H1 (cell line): ENCODE results near the gene PLCB4. TPM values are rescaled to one million over a fixed set of nuclear protein-coding genes. Genes with fewer than 3 reads are reported as not detected.

Experiments
- CTCF ChIA-PET: fragments of 300-600 bp; sonication (Branson Sonifier 250); formaldehyde crosslinking; loops from one replicate; lab custom pipeline; 2021; ENCODE audit not compliant: partially characterized antibody; lab: Charles Lee
- POLR2A ChIA-PET: fragments of 300-600 bp; sonication (Branson Sonifier 250); formaldehyde crosslinking; loops from one replicate; lab custom pipeline; 2021; ENCODE audit warnings: inconsistent platforms; ENCODE audit not compliant: partially characterized antibody; lab: Charles Lee
- DNase-seq, 2 experiments: peaks; one replicate each; pipeline versions ENCODE4 v3.0.0 to v3.0.0-alpha.2; 2010 to 2022; ENCODE audit warnings: low spot score in 2 of 2, low read depth in 1 of 2, mixed read lengths in 1 of 2
- FAIRE-seq: peaks from 2 replicates; lab custom pipeline; 2011; peaks lifted over from hg19 to GRCh38; lab: Jason Lieb, UNC
- H2AFZ ChIP-seq: 2 replicates; pipeline ENCODE4 v1.8.1; 2012; ENCODE audit warnings: low read length, inconsistent platforms
- H2AK5ac ChIP-seq: 2 replicates; pipeline ENCODE4 v1.6.1; 2013; ENCODE audit warnings: low read depth, low read length
- H2BK120ac ChIP-seq: replicated peaks from 2 replicates; pipeline ENCODE3; 2013; ENCODE audit warnings: low read depth, low read length, inconsistent platforms
- H2BK12ac ChIP-seq: 2 replicates; pipeline ENCODE4 v1.6.1; 2013; ENCODE audit warnings: low read depth, low read length
- H2BK15ac ChIP-seq: 2 replicates; pipeline ENCODE4 v1.6.1; 2013; ENCODE audit warnings: low read length
- H2BK20ac ChIP-seq: 2 replicates; pipeline ENCODE4 v1.6.1; 2013; ENCODE audit warnings: low read length
- H2BK5ac ChIP-seq: 2 replicates; pipeline ENCODE4 v1.6.1; 2013; ENCODE audit warnings: low read depth, low read length
- H3K14ac ChIP-seq: 2 replicates; pipeline ENCODE4 v1.6.1; 2013; ENCODE audit warnings: inconsistent platforms; ENCODE audit not compliant: insufficient read length
- H3K18ac ChIP-seq: 2 replicates; pipeline ENCODE4 v1.6.1; 2013; ENCODE audit warnings: low read length; ENCODE audit errors: extremely low read depth
- H3K23ac ChIP-seq: 2 replicates; pipeline ENCODE4 v1.6.1; 2013; ENCODE audit warnings: inconsistent platforms; ENCODE audit not compliant: insufficient read length
- H3K23me2 ChIP-seq: 2 replicates; pipeline ENCODE4 v1.6.1; 2013; ENCODE audit warnings: low read depth, low read length
- H3K27ac ChIP-seq: 2 replicates; pipeline ENCODE4 v1.6.1; 2011; ENCODE audit warnings: low read depth, low read length, inconsistent platforms
- H3K27me3 ChIP-seq, 4 experiments: replicated peaks in 1 of 4; 1 replicate in 1 of 4; 2 replicates in 3 of 4; pipeline versions ENCODE4 v1.6.1 to v1.8.1; 2011 to 2013; ENCODE audit warnings: low read length in 3 of 4, mild to moderate bottlenecking in 3 of 4, inconsistent platforms in 2 of 4, mixed read lengths in 2 of 4, moderate library complexity in 1 of 4; ENCODE audit not compliant: control insufficient read depth in 3 of 4, insufficient read depth in 3 of 4; ENCODE audit errors: extremely low read depth in 1 of 4
- H3K36me3 ChIP-seq, 4 experiments: 2 replicates each; pipeline versions ENCODE4 v1.6.1 to v1.8.1; 2011 to 2013; ENCODE audit warnings: mild to moderate bottlenecking in 4 of 4, low read length in 3 of 4, moderate library complexity in 2 of 4, control low read depth in 1 of 4, inconsistent platforms in 1 of 4; ENCODE audit not compliant: insufficient read depth in 4 of 4, control insufficient read depth in 2 of 4
- H3K4ac ChIP-seq: replicated peaks from 2 replicates; pipeline ENCODE3; 2013; ENCODE audit warnings: low read length, low read depth, mixed read lengths, inconsistent platforms; ENCODE audit not compliant: insufficient read length
- H3K4me1 ChIP-seq, 4 experiments: replicated peaks in 1 of 4; 1 replicate in 1 of 4; 2 replicates in 3 of 4; pipeline versions ENCODE4 v1.6.1 to v1.8.1; 2011 to 2013; ENCODE audit warnings: low read length in 3 of 4, inconsistent platforms in 2 of 4, mixed read lengths in 1 of 4; ENCODE audit not compliant: insufficient read depth in 4 of 4, control insufficient read depth in 3 of 4
- H3K4me2 ChIP-seq, 2 experiments: 2 replicates each; pipeline versions ENCODE4 v1.6.1 to v1.8.1; 2011 to 2013; ENCODE audit warnings: low read depth in 2 of 2, low read length in 2 of 2, control low read depth in 1 of 2, inconsistent platforms in 1 of 2, mild to moderate bottlenecking in 1 of 2; ENCODE audit not compliant: insufficient read depth in 1 of 2
- H3K4me3 ChIP-seq, 4 experiments: fragments of 200-600, 300-600 bp in 1 of 4; sonication (generic), shearing (Covaris generic), sonication (Bioruptor Twin) in 1 of 4; 2 replicates each; pipeline versions ENCODE4 v1.5.1 to v1.8.1; 2011 to 2016; ENCODE audit warnings: low read length in 4 of 4, low read depth in 3 of 4, control low read depth in 2 of 4, inconsistent platforms in 2 of 4, mild to moderate bottlenecking in 2 of 4, mixed read lengths in 1 of 4, moderate library complexity in 1 of 4; ENCODE audit not compliant: insufficient read depth in 2 of 4; ENCODE audit errors: extremely low read depth in 1 of 4
- H3K56ac ChIP-seq: replicated peaks from 2 replicates; pipeline ENCODE3; 2013; ENCODE audit warnings: low read depth, mild to moderate bottlenecking, mixed read lengths, low read length, inconsistent platforms; ENCODE audit not compliant: insufficient read length
- H3K79me1 ChIP-seq: 2 replicates; pipeline ENCODE4 v1.6.1; 2013; ENCODE audit warnings: low read depth, low read length, control low read depth
- H3K79me2 ChIP-seq, 2 experiments: 2 replicates each; pipeline versions ENCODE4 v1.6.1 to v1.8.1; 2012 to 2013; ENCODE audit warnings: low read length in 2 of 2, mild to moderate bottlenecking in 2 of 2, inconsistent platforms in 1 of 2; ENCODE audit not compliant: insufficient read depth in 2 of 2, control insufficient read depth in 1 of 2
- H3K9ac ChIP-seq, 4 experiments: replicated peaks in 1 of 4; 1 replicate in 1 of 4; 2 replicates in 3 of 4; pipeline versions ENCODE4 v1.6.1 to v1.8.1; 2011 to 2013; ENCODE audit warnings: low read depth in 3 of 4, low read length in 3 of 4, control low read depth in 2 of 4, mild to moderate bottlenecking in 2 of 4, moderate library complexity in 2 of 4, inconsistent platforms in 1 of 4; ENCODE audit errors: extremely low read depth in 1 of 4
- H3K9me3 ChIP-seq, 2 experiments: 2 replicates each; pipeline versions ENCODE4 v1.6.1 to v1.8.1; 2012 to 2013; ENCODE audit warnings: mild to moderate bottlenecking in 2 of 2, moderate library complexity in 2 of 2, control low read depth in 1 of 2, inconsistent platforms in 1 of 2, low read depth in 1 of 2, low read length in 1 of 2, mixed read lengths in 1 of 2; ENCODE audit not compliant: insufficient read depth in 2 of 2
- H4K20me1 ChIP-seq, 2 experiments: replicated peaks in 1 of 2; 2 replicates each; pipeline versions ENCODE3 to v1.8.1; 2011 to 2013; ENCODE audit warnings: inconsistent platforms in 2 of 2, low read length in 2 of 2, mild to moderate bottlenecking in 1 of 2; ENCODE audit not compliant: insufficient read depth in 2 of 2, control insufficient read depth in 1 of 2
- H4K5ac ChIP-seq: 2 replicates; pipeline ENCODE4 v1.6.1; 2013; ENCODE audit warnings: low read length, low read depth, mixed read lengths, inconsistent platforms; ENCODE audit not compliant: insufficient read length
- H4K8ac ChIP-seq: 2 replicates; pipeline ENCODE4 v1.8.0; 2013; ENCODE audit warnings: mild to moderate bottlenecking, moderate library complexity, low read length, inconsistent platforms; ENCODE audit not compliant: insufficient read depth; ENCODE audit errors: extremely low read depth
- H4K91ac ChIP-seq: replicated peaks from 2 replicates; pipeline ENCODE3; 2013; ENCODE audit warnings: low read length, mixed read lengths, inconsistent platforms; ENCODE audit not compliant: insufficient read length
- CBX5 ChIP-seq: fragments of 300-800, 300-1000 bp; sonication (generic); IDR thresholded peaks from 2 replicates; pipeline ENCODE4 v1.7.1; 2016; ENCODE audit warnings: antibody characterized with exemption, low read length, low read depth
- SAP30 ChIP-seq: fragments of 300-600 bp; sonication (generic); IDR thresholded peaks from 2 replicates; pipeline ENCODE4 v1.7.1; 2012; ENCODE audit warnings: low read length, moderate library complexity, mild to moderate bottlenecking, inconsistent platforms; ENCODE audit not compliant: insufficient read depth, insufficient replicate concordance
- SIRT6 ChIP-seq: IDR thresholded peaks from one replicate; pipeline ENCODE4 v1.7.1; 2012; ENCODE audit warnings: low read length, inconsistent platforms
- WGBS, 2 experiments: shearing (Covaris generic) in 1 of 2; methylation state at CpG; one replicate each; pipeline versions ENCODE4 v1.1.6 to v1.1.7; 2013 to 2015; ENCODE audit warnings: low lambda C conversion rate in 2 of 2, mixed read lengths in 2 of 2, inconsistent platforms in 1 of 2, low coverage in 1 of 2, missing lambda C conversion rate in 1 of 2; ENCODE audit not compliant: insufficient replicate concordance in 2 of 2, insufficient coverage in 1 of 2, insufficient read length in 1 of 2; ENCODE audit errors: extremely low coverage in 1 of 2, missing lambda C conversion rate in 1 of 2; 5-methylcytosine and 5-hydroxymethylcytosine counted together
- polyA plus RNA-seq, 7 experiments: library from polyadenylated mRNA; depleted of rRNA in 3 of 7; stranded (reverse) in 5 of 7; unstranded in 2 of 7; fragments of >200 nt in 5 of 7; fragments of 200-250 nt in 2 of 7; gene quantifications; 1 replicate in 5 of 7; 2 replicates in 1 of 7; 4 replicates in 1 of 7; pipeline versions ENCODE4 v1.2.1 to v1.2.3, GENCODE V29; 2011 to 2013; ENCODE audit warnings: missing spikeins in 2 of 7, mixed read lengths in 2 of 7
- total RNA-seq: library from RNA; stranded (reverse); fragmentation: NEBNext Ultra II Directional; extraction: Animal tissue kit (Norgen Biotek cat#: 25700); gene quantifications from 2 replicates; pipeline ENCODE4 v1.2.1, GENCODE V29; 2021

Gene PLCB4
- total and polyA plus RNA-seq, 2 of the 8 experiments (the other 6 are each of a cell fraction or from before 2014, with no cell fraction given), result 3.2 to 14.1 TPM

- no peak overlapping the region for H2BK20ac ChIP-seq
- CTCF ChIA-PET, result no interaction called here
These were observed 75.8 kb downstream of the PLCB4 start for GRCh38 chr20:9144643-9145042.

More at GRCh38 chr20:9144643-9145042, 75.8 kb downstream of the PLCB4 start:
- no peak for FAIRE-seq
- H3K9me3 ChIP-seq, result peaks cover 0 to 4% of the 10 kb centered on the region in 2 experiments; a peak in 1 of 4 replicates
- H3K23me2 ChIP-seq, result no peaks in the 10 kb centered on the region
- no peaks in the 10 kb centered on the region for H3K79me1 ChIP-seq
- H3K79me2 ChIP-seq, result no peaks in the 10 kb centered on the region
- no peak overlapping the region for H2AK5ac ChIP-seq
- H3K4ac ChIP-seq, result no peak overlapping the region
- WGBS, 2 experiments, result 57% methylated on average over 1 of the region's 2 CpGs; no CpG with 5 or more reads in 1 of the 2 experiments
- H2BK120ac ChIP-seq, result no peak overlapping the region
- no peak overlapping the region for H3K4me3 ChIP-seq
- H4K8ac ChIP-seq, result no peak overlapping the region
- no peak overlapping the region for H3K14ac ChIP-seq
- H3K23ac ChIP-seq, result no peak overlapping the region
- no peaks in the 10 kb centered on the region for H3K27me3 ChIP-seq
- H3K4me1 ChIP-seq, result peaks cover 0 to 3% (median under 1%) of the 10 kb centered on the region in 4 experiments; a peak in 2 of 7 replicates
- no peak for TF ChIP-seq SAP30
- TF ChIP-seq SIRT6, result no peak
- TF ChIP-seq CBX5, result no peak
- TF ChIP-seq, all 59 proteins: peak for 0
- Histone ChIP-seq H3K9ac (no peak overlapping the region), H3K18ac (no peak overlapping the region), H2AFZ (no peak overlapping the region), H2BK15ac (no peak overlapping the region), H2BK12ac (no peak overlapping the region), H4K5ac (no peak overlapping the region), H3K4me2 (no peak overlapping the region), H3K56ac (no peak overlapping the region), H4K91ac (no peak overlapping the region), H4K20me1 (no peaks in the 10 kb centered on the region), H3K36me3 (no peaks in the 10 kb centered on the region; a peak in 1 of 8 replicates), H2BK5ac (no peak overlapping the region), H3K27ac (no peak overlapping the region)
- POLR2A ChIA-PET, result no interaction called here
- DNase-seq, result no peak
